ENCODE measurements around the gene EFEMP2. TPM values are rescaled to one million over a fixed set of nuclear protein-coding genes. Genes with fewer than 3 reads are reported as not detected.

Gene EFEMP2
- total RNA-seq, 1 experiment from 2014 or later: 4.5 TPM

GRCh38 chr11:65817312-65817834 is 55.2 kb downstream of the EFEMP2 start:
- peak overlapping the region; percentile 61 for H3K9ac ChIP-seq (ENCODE audit: low read length)

DNA sequence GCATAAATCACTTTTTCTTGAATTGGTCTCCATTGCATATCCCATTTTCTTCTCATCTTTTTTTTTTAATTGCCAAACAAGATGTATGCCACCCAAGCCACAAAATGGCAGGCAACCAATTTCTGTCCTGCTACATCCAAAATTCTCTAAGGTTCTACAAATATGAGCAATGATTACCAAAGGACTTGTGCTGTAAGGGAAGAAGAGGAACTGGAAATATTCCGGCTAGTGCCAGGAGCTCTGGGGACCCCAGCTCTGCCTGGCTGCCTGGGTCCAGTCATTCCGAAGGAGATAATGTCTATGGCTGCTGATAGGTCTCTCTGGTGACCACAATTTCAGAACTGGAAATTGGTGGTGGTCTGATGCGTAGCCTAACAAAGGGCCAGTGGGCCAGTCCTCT is 55.9 kb downstream of the EFEMP2 start:
- BruUV-seq (replicated peaks): no TSS peak
- CTCF ChIA-PET: interaction anchor here (0.6 to 3.6 kb wide), 3 partner anchors 37 to 97 kb away, joined by 4 to 44 read pairs (median 5); partner anchors contain the start of gene AP5B1
- Histone ChIP-seq H3K9ac (ENCODE audit: low read length) (no peak overlapping the region), H4K20me1 (ENCODE audit: low read length) (no peaks in the 10 kb centered on the region), H3K27me3 (ENCODE audit: low read length) (no peaks in the 10 kb centered on the region), H3K36me3 (ENCODE audit: low read depth, low read length) (no peaks in the 10 kb centered on the region), H3K4me2 (ENCODE audit: low read length) (peak overlapping the region; percentile 82; the same call in 1 of the 2 replicates), H3K27ac (ENCODE audit: low read length) (no peak overlapping the region), H2AFZ (ENCODE audit: low read length) (no peak overlapping the region), H3K9me3 (ENCODE audit: low read length) (no peaks in the 10 kb centered on the region), H3F3A (ENCODE audit: low read length, unreplicated experiment) (no peaks in the 10 kb centered on the region), H3K4me1 (ENCODE audit: insufficient read depth, low read length) (peaks cover 4% of the 10 kb centered on the region; the same call in 1 of the 2 replicates), H3K9me2 (replicated peaks; ENCODE audit: low read length) (no peaks in the 10 kb centered on the region), H3K79me2 (ENCODE audit: low read length) (no peaks in the 10 kb centered on the region), H3K4me3 (ENCODE audit: low read length) (no peak overlapping the region)
- intact Hi-C loops (cut with micrococcal nuclease): no loop called here
- DNase-seq (no peak), ATAC-seq (no peak)
- TF ChIP-seq EZH2phosphoT487 (IDR thresholded peaks at IDR 0.05; ENCODE audit: borderline replicate concordance, low read length) (no peak), EZH2 (IDR thresholded peaks at IDR 0.05; ENCODE audit: low read length, unreplicated experiment) (no peak)
- TF ChIP-seq, protein P1, sequence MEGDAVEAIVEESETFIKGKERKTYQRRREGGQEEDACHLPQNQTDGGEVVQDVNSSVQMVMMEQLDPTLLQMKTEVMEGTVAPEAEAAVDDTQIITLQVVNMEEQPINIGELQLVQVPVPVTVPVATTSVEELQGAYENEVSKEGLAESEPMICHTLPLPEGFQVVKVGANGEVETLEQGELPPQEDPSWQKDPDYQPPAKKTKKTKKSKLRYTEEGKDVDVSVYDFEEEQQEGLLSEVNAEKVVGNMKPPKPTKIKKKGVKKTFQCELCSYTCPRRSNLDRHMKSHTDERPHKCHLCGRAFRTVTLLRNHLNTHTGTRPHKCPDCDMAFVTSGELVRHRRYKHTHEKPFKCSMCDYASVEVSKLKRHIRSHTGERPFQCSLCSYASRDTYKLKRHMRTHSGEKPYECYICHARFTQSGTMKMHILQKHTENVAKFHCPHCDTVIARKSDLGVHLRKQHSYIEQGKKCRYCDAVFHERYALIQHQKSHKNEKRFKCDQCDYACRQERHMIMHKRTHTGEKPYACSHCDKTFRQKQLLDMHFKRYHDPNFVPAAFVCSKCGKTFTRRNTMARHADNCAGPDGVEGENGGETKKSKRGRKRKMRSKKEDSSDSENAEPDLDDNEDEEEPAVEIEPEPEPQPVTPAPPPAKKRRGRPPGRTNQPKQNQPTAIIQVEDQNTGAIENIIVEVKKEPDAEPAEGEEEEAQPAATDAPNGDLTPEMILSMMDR (conservative IDR thresholded peaks at IDR 0.05; ENCODE audit: low read depth, low read length): no peak
- POLR2A ChIA-PET (ENCODE audit: unreplicated experiment): interaction anchor here (0.5 kb wide), 1 partner anchor 37 kb away, joined by 5 read pairs; no protein-coding TSS in a partner anchor

More at GRCh38 chr11:65817312-65817834, 55.2 kb downstream of the EFEMP2 start:
- TF ChIP-seq, protein P1 (conservative IDR thresholded peaks at IDR 0.05; ENCODE audit: low read depth, low read length): no peak
- TF ChIP-seq EZH2phosphoT487 (IDR thresholded peaks at IDR 0.05; ENCODE audit: borderline replicate concordance, low read length) (no peak), EZH2 (IDR thresholded peaks at IDR 0.05; ENCODE audit: low read length, unreplicated experiment) (no peak)
- H3K27me3 ChIP-seq (ENCODE audit: low read length): no peaks in the 10 kb centered on the region
- no peaks in the 10 kb centered on the region for H4K20me1 ChIP-seq (ENCODE audit: low read length)
- TSS peak; percentile 73 for BruUV-seq (replicated peaks)
- H3K9me3 ChIP-seq (ENCODE audit: low read length): no peaks in the 10 kb centered on the region
- POLR2A ChIA-PET (ENCODE audit: unreplicated experiment): interaction anchor here (0.5 kb wide), 1 partner anchor 37 kb away, joined by 5 read pairs; no protein-coding TSS in a partner anchor
- peak overlapping the region; percentile 84 for H2AFZ ChIP-seq (ENCODE audit: low read length)
- H3F3A ChIP-seq (ENCODE audit: low read length, unreplicated experiment): no peaks in the 10 kb centered on the region
- CTCF ChIA-PET: interaction anchor here (0.6 to 3.6 kb wide), 11 partner anchors 10 to 549 kb away, joined by 3 to 44 read pairs (median 6); partner anchors contain the start of genes AP5B1 and KAT5
- no peaks in the 10 kb centered on the region for H3K79me2 ChIP-seq (ENCODE audit: low read length)
- H3K9me2 ChIP-seq (replicated peaks; ENCODE audit: low read length): no peaks in the 10 kb centered on the region
- intact Hi-C loops (cut with micrococcal nuclease): no loop called here
- H3K4me2 ChIP-seq (ENCODE audit: low read length): peak overlapping the region; percentile 82
- H3K4me1 ChIP-seq (ENCODE audit: insufficient read depth, low read length): peaks cover 4% of the 10 kb centered on the region; the same call in 1 of the 2 replicates
- peak overlapping the region; percentile 77 for H3K4me3 ChIP-seq (ENCODE audit: low read length)
- DNase-seq (no peak), ATAC-seq (no peak)
- H3K36me3 ChIP-seq (ENCODE audit: low read depth, low read length): no peaks in the 10 kb centered on the region
- H3K27ac ChIP-seq (ENCODE audit: low read length): peak overlapping the region; percentile 52

Other genes with a start within 250 kb of the EFEMP2 start
- 113 and 161 TPM in 2 replicates for gene SIPA1, start 234.7 kb downstream of the EFEMP2 start, total RNA-seq (2014; rRNA removed)
- 70.3 and 84.2 TPM in 2 replicates for gene RELA, start 209.9 kb downstream of the EFEMP2 start, total RNA-seq (2014; rRNA removed)
- gene KAT5, start 160.5 kb downstream of the EFEMP2 start, total RNA-seq (2014; rRNA removed): 74.9 and 83.9 TPM in 2 replicates
- 96.2 and 172 TPM in 2 replicates for gene RNASEH2C, start 152.0 kb downstream of the EFEMP2 start, total RNA-seq (2014; rRNA removed)
- gene AP5B1, start 91.8 kb downstream of the EFEMP2 start, total RNA-seq (2014; rRNA removed): 24.2 and 31.4 TPM in 2 replicates
- gene OVOL1, start 85.7 kb downstream of the EFEMP2 start, total RNA-seq (2014; rRNA removed): 17.1 and 18.1 TPM in 2 replicates
- not detected in 2 replicates for gene SNX32, start 38.8 kb downstream of the EFEMP2 start, total RNA-seq (2014; rRNA removed)
- 2,710 and 3,139 TPM in 2 replicates for gene CFL1, start 14.6 kb downstream of the EFEMP2 start, total RNA-seq (2014; rRNA removed)
- 82.0 and 94.6 TPM in 2 replicates for gene MUS81, start 12.4 kb downstream of the EFEMP2 start, total RNA-seq (2014; rRNA removed)
- gene CTSW, start 7.0 kb upstream of the EFEMP2 start, total RNA-seq (2014; rRNA removed): 0.11 TPM in 1 of 2 replicates, not detected in the other
- 221 TPM in 2 replicates for gene FIBP, start 15.7 kb upstream of the EFEMP2 start, total RNA-seq (2014; rRNA removed)
- 207 and 280 TPM in 2 replicates for gene CCDC85B, start 17.9 kb upstream of the EFEMP2 start, total RNA-seq (2014; rRNA removed)
- gene FOSL1, start 27.6 kb upstream of the EFEMP2 start, total RNA-seq (2014; rRNA removed): 656 and 851 TPM in 2 replicates
- 61.3 and 82.0 TPM in 2 replicates for gene C11orf68, start 46.3 kb upstream of the EFEMP2 start, total RNA-seq (2014; rRNA removed)
- gene DRAP1, start 46.6 kb upstream of the EFEMP2 start, total RNA-seq (2014; rRNA removed): 944 and 1,531 TPM in 2 replicates
- gene TSGA10IP, start 72.7 kb upstream of the EFEMP2 start, total RNA-seq (2014; rRNA removed): not detected in 2 replicates
- 240 and 267 TPM in 2 replicates for gene SART1, start 88.9 kb upstream of the EFEMP2 start, total RNA-seq (2014; rRNA removed)
- gene EIF1AD, start 129.4 kb upstream of the EFEMP2 start, total RNA-seq (2014; rRNA removed): 70.1 and 77.0 TPM in 2 replicates
- 124 and 131 TPM in 2 replicates for gene BANF1, start 129.7 kb upstream of the EFEMP2 start, total RNA-seq (2014; rRNA removed)
- 74.5 and 84.2 TPM in 2 replicates for gene CST6, start 139.2 kb upstream of the EFEMP2 start, total RNA-seq (2014; rRNA removed)
- 0.17 and 1.1 TPM in 2 replicates for gene CATSPER1, start 153.7 kb upstream of the EFEMP2 start, total RNA-seq (2014; rRNA removed)
- not detected in 2 replicates for gene GAL3ST3, start 176.4 kb upstream of the EFEMP2 start, total RNA-seq (2014; rRNA removed)
- 241 and 318 TPM in 2 replicates for gene SF3B2, start 179.6 kb upstream of the EFEMP2 start, total RNA-seq (2014; rRNA removed)
- 28.7 and 31.5 TPM in 2 replicates for gene PACS1, start 197.5 kb upstream of the EFEMP2 start, total RNA-seq (2014; rRNA removed)

Data from PC-3 (cell line).